SU-DHL-6 (cell line): ENCODE data around the gene ACKR2.

Source experiments
- H2AFZ ChIP-seq: fragments of 200-600 bp; sonication (generic); 2 replicates; pipeline ENCODE4 v1.6.1; 2014; ENCODE audit warnings: low read depth, mild to moderate bottlenecking, moderate library complexity, mixed read lengths, antibody characterized with exemption, low read length; ENCODE audit not compliant: severe bottlenecking
- H3F3A ChIP-seq: fragments of 200-600 bp; shearing (Covaris generic); 2 replicates; pipeline ENCODE4 v1.6.0; 2016; ENCODE audit warnings: antibody characterized with exemption, mild to moderate bottlenecking; ENCODE audit not compliant: insufficient read depth
- H3K27ac ChIP-seq: fragments of 200-600 bp; sonication (generic); 2 replicates; pipeline ENCODE4 v1.5.1; 2016; ENCODE audit warnings: low read depth, mild to moderate bottlenecking, low read length, moderate library complexity, mixed read lengths
- H3K27me3 ChIP-seq: fragments of 200-600 bp; sonication (generic), shearing (Covaris generic); 2 replicates; pipeline ENCODE4 v1.6.0; 2014; ENCODE audit warnings: mild to moderate bottlenecking, low read length
- H3K36me3 ChIP-seq: fragments of 200-600 bp; sonication (generic); 2 replicates; pipeline ENCODE4 v1.6.1; 2014; ENCODE audit warnings: mild to moderate bottlenecking, low read length, mixed read lengths
- H3K4me2 ChIP-seq: fragments of 300-600, 200-600 bp; shearing (Covaris generic), sonication (generic); 2 replicates; pipeline ENCODE4 v1.6.0; 2014; ENCODE audit warnings: low read length, low read depth, mild to moderate bottlenecking; ENCODE audit not compliant: poor library complexity, severe bottlenecking
- H3K4me3 ChIP-seq: fragments of 200-600 bp; sonication (generic); 2 replicates; pipeline ENCODE4 v1.5.1; 2014; ENCODE audit warnings: antibody characterized with exemption, low read length, mild to moderate bottlenecking, mixed read lengths; ENCODE audit not compliant: insufficient read depth, poor library complexity, severe bottlenecking
- H3K79me2 ChIP-seq: fragments of 200-600 bp; sonication (generic); 2 replicates; pipeline ENCODE4 v1.6.1; 2014; ENCODE audit warnings: mild to moderate bottlenecking, low read length, moderate library complexity; ENCODE audit not compliant: insufficient read depth
- H3K9ac ChIP-seq: fragments of 200-600 bp; sonication (generic); 2 replicates; pipeline ENCODE4 v1.7.0; 2014; ENCODE audit warnings: mild to moderate bottlenecking, low read length
- H3K9me2 ChIP-seq: fragments of 200-600 bp; sonication (generic); replicated peaks from 2 replicates; pipeline ENCODE4 v1.6.1; 2014; ENCODE audit warnings: low read length; ENCODE audit not compliant: insufficient read depth
- H3K9me3 ChIP-seq: fragments of 200-600 bp; sonication (generic); 2 replicates; pipeline ENCODE4 v1.6.1; 2014; ENCODE audit warnings: low read length, mixed read lengths; ENCODE audit not compliant: insufficient read depth
- H4K20me1 ChIP-seq: fragments of 200-600 bp; sonication (generic); 2 replicates; pipeline ENCODE4 v1.6.1; 2014; ENCODE audit warnings: low read depth, mild to moderate bottlenecking, antibody characterized with exemption, low read length, moderate library complexity, mixed read lengths
- CTCF ChIP-seq: fragments of 200-600 bp; sonication (generic); IDR thresholded peaks from one replicate; pipeline ENCODE4 v1.5.1; 2017; ENCODE audit warnings: antibody characterized with exemption, mild to moderate bottlenecking, low read length, moderate library complexity; ENCODE audit not compliant: insufficient read depth, poor library complexity, severe bottlenecking
- EZH2phosphoT487 ChIP-seq: fragments of 200-600 bp; sonication (generic), shearing (Covaris generic); conservative IDR thresholded peaks from 2 replicates; pipeline ENCODE4 v1.6.1; 2018; ENCODE audit warnings: mild to moderate bottlenecking, antibody characterized with exemption, low read length, moderate library complexity, mixed read lengths

Gene ACKR2

GRCh38 chr3:42850263-42850662 is 41.0 kb downstream of the ACKR2 start:
- Histone ChIP-seq H3F3A (no peaks in the 10 kb centered on the region), H4K20me1 (no peaks in the 10 kb centered on the region), H3K79me2 (no peaks in the 10 kb centered on the region), H3K9me3 (no peaks in the 10 kb centered on the region), H3K36me3 (no peaks in the 10 kb centered on the region), H3K27me3 (no peaks in the 10 kb centered on the region), H3K4me2 (no peak overlapping the region), H2AFZ (no peak overlapping the region), H3K9me2 (no peaks in the 10 kb centered on the region), H3K27ac (no peak overlapping the region), H3K4me3 (no peak overlapping the region), H3K9ac (no peak overlapping the region)
- TF ChIP-seq EZH2phosphoT487 (no peak), CTCF (no peak)

- Histone ChIP-seq H4K20me1 (no peaks in the 10 kb centered on the region), H3K9ac (no peak overlapping the region), H3K27me3 (no peaks in the 10 kb centered on the region), H3K4me2 (no peak overlapping the region), H3F3A (no peaks in the 10 kb centered on the region), H3K36me3 (no peaks in the 10 kb centered on the region), H3K9me2 (no peaks in the 10 kb centered on the region), H3K79me2 (no peaks in the 10 kb centered on the region), H3K4me3 (no peak overlapping the region), H2AFZ (no peak overlapping the region), H3K27ac (no peak overlapping the region), H3K9me3 (no peaks in the 10 kb centered on the region)
- TF ChIP-seq EZH2phosphoT487: no peak
- TF ChIP-seq CTCF: no peak
Measured at GRCh38 chr3:42851228-42851834, 42.1 kb downstream of the ACKR2 start.

- H3F3A ChIP-seq: no peaks in the 10 kb centered on the region
- TF ChIP-seq CTCF (no peak), EZH2phosphoT487 (no peak)
- H3K4me3 ChIP-seq: no peak overlapping the region
- no peak overlapping the region for H2AFZ ChIP-seq
- no peaks in the 10 kb centered on the region for H3K9me3 ChIP-seq
- no peaks in the 10 kb centered on the region for H3K27me3 ChIP-seq
- H3K9me2 ChIP-seq: no peaks in the 10 kb centered on the region
- H3K4me2 ChIP-seq: no peak overlapping the region
- H3K9ac ChIP-seq: no peak overlapping the region
- no peaks in the 10 kb centered on the region for H4K20me1 ChIP-seq
- H3K36me3 ChIP-seq: no peaks in the 10 kb centered on the region
- no peaks in the 10 kb centered on the region for H3K79me2 ChIP-seq
- H3K27ac ChIP-seq: no peak overlapping the region
Measured at GRCh38 chr3:42852441-42852840, 43.2 kb downstream of the ACKR2 start.

DNA sequence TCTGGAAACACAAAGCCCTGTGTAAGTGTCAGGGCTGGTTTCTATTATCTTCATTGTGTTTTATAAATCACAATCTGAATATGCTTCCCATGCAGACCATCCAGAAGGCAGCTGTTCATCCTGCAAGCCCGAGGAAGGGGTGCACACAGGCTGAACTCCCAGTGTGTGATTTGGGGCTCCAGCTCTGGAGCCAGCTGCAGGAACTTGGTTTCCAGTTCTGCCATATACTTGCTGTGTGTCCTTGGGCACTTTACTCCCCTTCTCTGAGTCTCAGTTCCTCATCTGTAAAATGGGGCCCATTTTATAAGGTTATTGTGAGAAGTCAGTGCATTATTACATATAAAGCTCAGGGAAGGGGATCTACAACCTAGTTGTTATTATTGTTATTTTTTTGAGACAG is 43.8 kb downstream of the ACKR2 start:
- H2AFZ ChIP-seq: no peak overlapping the region
- no peak overlapping the region for H3K4me2 ChIP-seq
- no peaks in the 10 kb centered on the region for H3K9me2 ChIP-seq
- no peaks in the 10 kb centered on the region for H3K36me3 ChIP-seq
- H3K79me2 ChIP-seq: no peaks in the 10 kb centered on the region
- no peak overlapping the region for H3K27ac ChIP-seq
- no peaks in the 10 kb centered on the region for H3F3A ChIP-seq
- no peaks in the 10 kb centered on the region for H3K27me3 ChIP-seq
- H3K9ac ChIP-seq: no peak overlapping the region
- TF ChIP-seq EZH2phosphoT487 (no peak), CTCF (no peak)
- H3K9me3 ChIP-seq: no peaks in the 10 kb centered on the region
- H4K20me1 ChIP-seq: no peaks in the 10 kb centered on the region
- no peak overlapping the region for H3K4me3 ChIP-seq
